Activated CD8-positive, alpha-beta memory T cell treated with anti-CD3 and anti-CD28 coated beads for 1 hour (primary cell): Measurements from ENCODE around the gene RCAN2.
"Not testable (repeated sequence)": the region's sequence is repeated elsewhere in the genome, so short reads cannot be mapped to it uniquely, and the experiment has no call there.

Experiments used
- DNase-seq, 2 donors: peaks; one replicate each; pipeline ENCODE4 v3.0.0-alpha.2; 2020; ENCODE audit warnings: low read depth in 1 of 2; ENCODE audit errors: extremely low read depth in 1 of 2

RCAN2 gene

GRCh38 chr6:46392294-46392693, 99.0 kb downstream of the RCAN2 start:
- DNase-seq = no peak

- no peak for DNase-seq
These were observed 100.9 kb downstream of the RCAN2 start for GRCh38 chr6:46390153-46390876.

GRCh38 chr6:46387728-46388127, 103.5 kb downstream of the RCAN2 start:
- not testable (repeated sequence) for DNase-seq

GRCh38 chr6:46381579-46381978, 109.7 kb downstream of the RCAN2 start:
- DNase-seq = no peak

GRCh38 chr6:46381057-46381456, 110.2 kb downstream of the RCAN2 start:
- DNase-seq = no peak

- DNase-seq = no peak
These were observed 111.0 kb downstream of the RCAN2 start for GRCh38 chr6:46380152-46380807.

- DNase-seq = no peak
These were observed 112.3 kb downstream of the RCAN2 start for GRCh38 chr6:46378882-46379416.

GRCh38 chr6:46378161-46378881, 112.9 kb downstream of the RCAN2 start:
- DNase-seq = no peak

GRCh38 chr6:46377209-46377608, 114.0 kb downstream of the RCAN2 start:
- no peak for DNase-seq

GRCh38 chr6:46376562-46377061, 114.6 kb downstream of the RCAN2 start:
- no peak for DNase-seq

GRCh38 chr6:46370622-46371021, 120.6 kb downstream of the RCAN2 start:
- no peak for DNase-seq

- DNase-seq = no peak
These were observed 123.1 kb downstream of the RCAN2 start for GRCh38 chr6:46368169-46368536.

- DNase-seq = no peak
These were observed 123.7 kb downstream of the RCAN2 start for GRCh38 chr6:46367354-46368168.

- DNase-seq = no peak
These were observed 124.9 kb downstream of the RCAN2 start for GRCh38 chr6:46366190-46366900.

- DNase-seq = no peak
These were observed 133.7 kb downstream of the RCAN2 start for GRCh38 chr6:46357591-46357990.

- DNase-seq = no peak
These were observed 134.7 kb downstream of the RCAN2 start for GRCh38 chr6:46356543-46356942.

- no peak for DNase-seq
These were observed 137.7 kb downstream of the RCAN2 start for GRCh38 chr6:46353528-46353927.

- no peak for DNase-seq
These were observed 138.5 kb downstream of the RCAN2 start for GRCh38 chr6:46352541-46353268.

GRCh38 chr6:46350714-46351113, 140.5 kb downstream of the RCAN2 start:
- no peak for DNase-seq
